HG03175 (cell line): ENCODE measurements around the gene LAMA3.
"Not testable (repeated sequence)": the region's sequence is repeated elsewhere in the genome, so short reads cannot be mapped to it uniquely, and the experiment has no call there.

Experiments
- ATAC-seq: cut with Tn5 transposase; IDR thresholded peaks from one replicate; pipeline ENCODE4 v1.9.1; 2021; ENCODE audit warnings: mild to moderate bottlenecking, moderate library complexity; ENCODE audit not compliant: unreplicated experiment

Gene LAMA3

DNA sequence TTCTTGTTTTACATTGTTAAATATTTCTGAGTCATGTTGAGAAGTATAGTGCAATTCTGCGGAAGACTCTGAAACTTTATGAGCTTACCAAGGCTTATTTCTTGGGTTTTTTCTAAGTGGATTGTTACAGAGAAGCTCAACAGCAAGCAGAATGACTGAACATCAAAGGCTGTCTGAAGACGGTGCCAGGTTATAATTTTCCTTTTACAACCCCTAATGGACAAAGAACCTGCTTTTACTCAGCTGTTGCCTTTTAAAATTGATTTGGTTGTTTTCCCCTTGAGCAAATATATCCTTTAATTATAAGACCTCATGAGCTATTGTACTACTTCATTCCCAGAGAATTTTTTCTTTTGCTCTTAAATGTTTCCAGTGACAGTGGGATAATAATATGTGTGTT lies 41.6 kb downstream of the LAMA3 start:
- ATAC-seq = no peak

DNA sequence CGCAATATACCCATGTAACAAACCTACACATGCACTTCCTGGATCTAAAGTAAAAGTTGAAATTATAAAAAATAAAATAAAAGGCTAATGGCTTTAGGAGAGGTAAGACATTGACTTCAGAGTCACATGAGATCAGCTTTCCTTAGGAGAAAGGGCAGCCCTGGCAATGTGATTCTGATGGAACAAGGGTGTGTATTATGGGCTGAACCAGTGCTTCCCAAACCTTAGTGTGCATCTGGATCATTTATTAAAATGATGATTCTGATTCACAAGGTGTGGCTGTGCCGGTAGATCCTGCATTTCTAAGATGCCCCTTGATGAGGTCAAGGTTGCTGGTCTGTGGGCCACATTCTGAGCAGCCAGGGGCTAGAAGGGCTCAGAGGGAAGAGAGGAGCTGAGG lies 42.6 kb downstream of the LAMA3 start:
- ATAC-seq = no peak

DNA sequence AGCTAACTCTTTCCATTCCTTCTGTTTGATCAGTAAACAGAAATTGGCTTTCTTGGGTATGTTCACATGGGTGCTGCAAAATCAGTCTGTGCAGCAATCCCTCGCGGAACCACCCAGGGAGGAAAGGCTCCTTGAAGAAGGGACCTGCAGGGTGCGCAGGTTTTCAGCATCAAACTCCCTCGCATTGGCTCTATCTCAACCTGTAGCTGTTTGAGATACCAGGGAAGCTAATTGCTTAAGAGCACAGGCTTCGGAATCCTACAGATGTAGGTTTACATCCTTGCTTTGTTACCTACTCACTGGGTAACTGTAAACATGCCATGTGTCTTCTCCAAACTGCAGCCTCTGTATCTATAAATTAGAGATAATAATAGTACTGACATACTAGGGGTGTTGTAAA lies 43.2 kb downstream of the LAMA3 start:
- no peak for ATAC-seq

DNA sequence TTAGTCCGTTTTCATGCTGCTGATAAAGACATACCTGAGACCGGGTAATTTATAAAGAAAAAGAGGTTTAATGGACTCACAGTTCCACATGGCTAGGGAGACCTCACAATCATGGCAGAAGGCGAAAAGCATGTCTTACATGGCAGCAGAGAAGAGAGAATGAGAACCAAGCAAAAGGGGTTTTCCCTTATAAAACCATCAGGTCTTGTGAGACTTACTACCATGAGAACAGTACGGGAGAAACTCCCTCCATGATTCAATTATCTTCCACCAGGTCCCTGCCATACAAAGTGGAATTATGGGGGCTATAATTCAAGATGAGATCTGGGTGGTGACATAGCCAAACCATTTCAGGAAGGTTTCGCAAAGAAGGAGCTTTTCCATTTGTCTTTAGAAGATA lies 44.0 kb downstream of the LAMA3 start:
- ATAC-seq = not testable (repeated sequence)

DNA sequence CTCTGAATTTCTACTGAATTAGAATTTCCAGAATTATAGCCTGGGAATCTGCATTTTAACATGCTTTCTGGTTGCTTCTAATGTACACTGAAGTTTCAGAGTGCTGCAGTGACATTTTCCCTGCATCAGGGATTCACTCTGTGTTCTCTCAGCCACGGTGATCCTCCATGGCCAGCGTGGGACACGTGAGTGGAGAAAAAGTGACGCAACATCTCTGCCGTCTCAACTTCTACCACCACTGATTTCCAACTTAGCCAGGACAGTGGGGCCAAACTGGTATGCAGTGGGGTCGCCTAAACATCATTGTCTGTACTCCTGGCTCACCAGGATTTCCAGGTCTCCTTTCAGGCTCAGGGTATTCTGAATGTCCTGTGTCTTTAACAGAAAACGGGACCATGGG lies 44.6 kb downstream of the LAMA3 start:
- ATAC-seq = no peak

DNA sequence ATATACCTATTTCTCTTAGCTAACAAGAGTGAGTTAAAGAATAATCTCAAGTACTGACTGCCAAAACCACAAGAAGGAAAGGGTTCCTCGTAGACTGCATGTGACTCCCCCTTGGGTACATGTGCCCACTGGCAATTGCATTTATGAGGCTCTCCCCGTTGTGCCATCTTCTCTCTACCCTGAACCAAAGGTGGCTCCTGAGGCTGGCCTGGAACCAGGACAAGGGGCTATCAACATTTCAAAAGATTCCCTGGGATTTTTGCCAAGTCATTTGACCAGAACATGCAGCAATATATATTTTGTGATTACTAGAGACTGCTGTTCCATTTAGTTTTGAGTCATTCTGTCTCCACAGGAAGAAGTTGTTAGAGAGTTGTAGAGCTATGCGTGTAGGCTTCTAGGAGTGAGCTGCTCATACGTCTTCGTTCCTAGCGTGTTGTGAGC lies 45.8 kb downstream of the LAMA3 start:
- ATAC-seq = peak; percentile 79

DNA sequence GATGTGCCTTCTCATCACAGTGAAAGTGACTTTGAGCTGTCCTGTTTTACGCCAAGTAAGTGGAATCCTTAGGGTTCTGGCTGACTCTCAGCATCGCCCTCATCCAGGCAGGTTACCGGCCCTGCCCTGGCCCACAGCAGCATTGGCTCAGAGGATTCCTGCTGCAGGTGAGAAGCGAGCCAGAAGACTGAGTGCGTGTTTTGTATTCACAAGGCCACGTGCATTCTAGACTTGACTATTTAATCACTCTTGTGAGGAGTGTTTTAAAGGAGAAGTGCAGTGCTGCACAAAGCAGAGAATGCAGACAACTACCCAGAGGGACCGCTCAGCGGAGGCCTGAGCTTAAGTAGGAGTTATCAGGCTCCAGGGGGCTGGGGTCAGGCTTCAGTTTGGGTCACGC lies 48.3 kb downstream of the LAMA3 start:
- no peak for ATAC-seq

DNA sequence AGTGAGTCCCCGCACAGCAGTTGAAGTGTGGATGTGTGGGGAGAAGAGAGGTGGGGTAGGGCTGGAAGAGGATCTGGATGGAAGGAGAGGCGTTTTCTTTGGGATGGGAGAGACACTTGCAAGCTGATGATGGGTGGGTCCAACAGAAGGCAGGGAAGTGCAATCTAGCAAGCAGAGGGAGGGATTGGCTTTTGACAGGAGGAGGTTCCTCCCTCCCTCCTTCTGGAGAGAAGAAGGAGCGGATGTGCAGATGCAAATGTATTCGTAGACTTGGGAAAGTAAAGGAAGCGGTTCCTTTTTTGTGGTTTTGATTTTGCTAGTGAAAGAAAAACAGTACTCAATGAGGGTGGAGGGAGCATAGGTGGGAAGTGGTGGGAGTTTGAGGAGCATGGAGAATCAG lies 48.9 kb downstream of the LAMA3 start:
- ATAC-seq = no peak

DNA sequence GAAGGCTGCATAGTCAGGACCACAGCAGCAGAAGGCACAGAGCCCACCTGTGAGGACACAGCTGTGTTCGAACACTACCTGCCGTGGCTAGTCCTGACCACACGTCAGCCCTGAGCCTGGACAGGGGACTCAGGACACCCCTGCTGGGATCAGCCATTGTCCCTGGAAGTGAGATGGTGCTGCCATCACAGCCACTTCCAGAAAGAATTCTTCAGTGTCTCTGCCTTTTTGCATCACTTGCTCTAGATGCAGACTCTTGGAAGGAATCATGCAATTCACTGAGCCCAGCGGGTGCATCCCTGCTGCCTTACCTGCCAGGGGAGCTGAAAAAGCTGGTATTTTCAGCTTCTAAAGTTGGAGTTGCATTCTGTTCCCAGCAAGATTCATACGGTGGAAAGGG lies 49.3 kb downstream of the LAMA3 start:
- no peak for ATAC-seq

DNA sequence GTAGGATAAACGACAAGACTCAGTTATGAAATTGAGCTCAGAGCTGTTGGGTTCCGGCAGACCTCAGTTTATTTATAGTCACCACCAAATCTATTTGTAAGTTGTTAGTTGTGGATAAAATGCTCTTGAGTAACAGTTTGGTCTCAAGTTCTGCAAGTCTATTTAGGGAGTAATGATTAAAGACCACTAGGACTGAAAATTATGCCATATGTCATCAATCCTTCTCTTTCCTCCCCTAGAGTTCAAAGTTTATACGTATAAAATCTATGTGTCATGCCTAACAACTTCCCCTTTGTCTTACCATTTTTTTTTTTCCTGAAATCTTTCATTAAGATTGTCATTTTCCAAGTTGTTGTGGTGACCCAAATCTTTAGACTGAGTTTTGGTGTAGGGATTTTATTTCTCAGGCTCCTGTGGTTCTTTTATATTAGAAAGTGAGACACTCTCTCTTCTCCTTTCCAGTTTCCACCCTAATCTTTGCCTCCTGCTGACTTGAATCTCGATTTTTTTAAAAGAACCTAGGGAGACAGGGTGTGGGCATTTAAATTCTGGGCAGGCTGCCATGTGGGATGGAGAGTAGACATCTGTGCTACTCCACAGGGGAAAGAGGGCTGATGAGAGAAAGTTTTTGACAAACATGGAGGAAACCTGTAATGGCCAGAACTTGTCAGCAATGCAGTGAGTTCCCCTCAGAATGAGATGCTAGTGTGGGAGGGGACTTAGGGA lies 51.0 kb downstream of the LAMA3 start:
- no peak for ATAC-seq

DNA sequence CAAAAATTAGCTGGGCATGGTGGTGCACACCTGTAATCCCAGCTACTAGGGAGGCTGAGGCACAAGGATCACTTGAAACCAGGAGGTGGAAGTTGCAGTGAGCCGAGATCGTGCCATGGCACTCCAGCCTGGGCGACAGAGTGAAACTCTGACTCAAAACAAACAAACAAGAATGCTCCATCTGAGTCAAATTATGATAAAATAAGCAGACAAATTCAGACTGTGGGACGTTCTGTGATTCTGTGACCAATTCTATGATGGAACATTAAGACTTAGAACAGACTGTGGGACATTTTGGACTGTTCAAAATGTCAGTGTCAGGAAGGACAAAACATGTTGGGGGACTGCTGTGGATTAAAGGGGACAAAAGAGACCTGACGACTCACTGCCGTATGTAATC lies 52.7 kb downstream of the LAMA3 start:
- ATAC-seq = not testable (repeated sequence)

DNA sequence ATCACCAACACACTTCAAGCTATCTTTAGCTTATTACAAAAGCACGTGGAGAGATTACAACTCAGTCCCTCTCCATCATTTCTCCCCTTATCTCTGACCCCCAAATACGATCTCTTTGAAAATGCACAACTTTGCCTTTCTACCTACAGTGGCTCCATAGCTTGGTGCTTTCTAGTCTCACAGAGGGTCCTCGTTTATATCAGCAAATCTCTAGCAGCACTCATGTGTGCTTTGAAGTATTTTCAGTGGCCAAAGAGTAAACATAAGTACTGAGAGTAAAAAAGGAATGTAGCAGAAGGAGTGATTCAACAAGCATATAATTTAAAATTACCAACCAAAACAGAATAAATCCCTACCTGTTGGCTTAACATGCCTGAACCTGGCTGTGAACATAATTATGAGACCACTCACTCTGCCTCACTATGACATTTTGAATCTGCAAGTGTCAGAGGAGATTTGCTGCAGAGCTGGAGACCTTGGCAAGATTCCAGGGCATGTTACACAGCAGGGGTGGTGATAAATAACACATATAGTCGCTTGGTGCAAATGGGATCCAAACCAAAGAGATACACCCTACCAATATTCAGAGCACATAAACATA lies 54.6 kb downstream of the LAMA3 start:
- ATAC-seq = no peak

DNA sequence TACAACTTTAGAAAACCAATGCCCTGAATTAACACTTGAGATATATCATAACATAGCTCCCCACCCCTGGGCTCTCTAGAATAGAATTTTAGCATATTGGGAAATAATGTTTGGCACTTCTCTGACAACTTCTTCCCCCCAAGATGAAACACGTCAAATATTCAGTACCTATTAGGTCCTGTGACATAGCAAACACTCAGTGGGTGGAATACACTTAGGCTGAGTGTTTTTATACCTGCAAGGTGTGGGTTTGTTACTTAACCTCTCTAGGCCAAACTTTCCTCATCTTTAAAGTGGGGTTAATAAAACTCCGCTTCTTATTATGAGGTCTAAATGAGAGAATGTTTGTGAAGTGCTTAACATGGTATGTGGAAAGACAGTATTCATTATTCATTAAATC lies 56.1 kb downstream of the LAMA3 start:
- ATAC-seq = no peak

DNA sequence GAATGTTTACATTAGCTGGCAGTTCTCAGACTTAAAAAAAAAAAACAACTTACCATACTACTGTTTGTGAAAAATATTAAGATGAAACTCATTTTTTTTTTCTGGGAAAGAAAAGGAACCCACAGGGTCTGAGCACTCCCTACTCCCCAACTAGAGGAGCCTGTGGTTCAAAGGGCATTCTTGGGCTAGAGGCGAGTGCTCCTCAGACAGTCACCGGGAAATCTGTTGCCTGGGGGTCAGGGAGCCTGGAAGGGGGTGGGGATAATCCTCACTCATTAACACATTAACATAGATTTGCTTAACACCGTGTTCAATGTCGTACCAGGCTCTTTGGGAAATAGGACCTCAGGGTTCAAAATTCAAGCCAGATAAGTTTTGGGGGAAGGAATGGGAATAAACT lies 57.6 kb downstream of the LAMA3 start:
- no peak for ATAC-seq

DNA sequence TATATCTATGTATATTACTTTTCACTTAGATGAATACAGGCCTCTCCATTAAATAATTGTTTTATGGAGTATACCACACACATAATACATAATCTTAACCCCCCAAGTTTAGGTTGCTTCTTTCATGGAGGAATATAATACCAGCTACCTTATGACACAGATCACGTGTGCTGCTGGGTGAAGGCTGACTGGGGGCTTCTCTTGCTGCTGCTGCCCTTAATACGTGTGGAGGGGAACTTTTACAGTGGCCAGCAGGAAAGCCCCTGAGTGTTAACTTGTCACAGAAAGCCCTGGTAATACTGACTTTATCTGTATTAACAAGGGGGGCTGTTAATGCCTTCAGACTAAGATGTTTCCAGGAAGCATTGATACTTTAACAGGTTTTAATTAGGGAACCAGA lies 63.1 kb downstream of the LAMA3 start:
- ATAC-seq = no peak

DNA sequence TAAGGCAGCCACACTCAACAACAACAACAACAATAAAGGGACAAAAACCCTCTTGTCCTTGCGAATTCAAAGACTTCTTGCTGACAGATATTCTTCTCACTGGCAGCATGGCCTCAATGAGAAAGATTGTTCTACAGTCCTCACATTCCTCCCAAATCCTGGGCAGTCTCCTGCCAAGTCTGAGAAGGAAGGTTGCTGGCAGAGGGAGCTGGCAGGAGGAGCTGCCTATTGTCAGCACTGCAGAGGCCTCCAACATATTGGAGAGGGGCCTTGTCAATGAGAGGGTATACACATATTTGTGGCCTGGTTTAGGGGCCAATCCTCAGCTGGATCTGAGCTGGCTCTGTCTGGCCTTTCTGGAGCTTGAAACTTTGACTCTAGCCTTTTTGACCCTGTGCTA lies 63.5 kb downstream of the LAMA3 start:
- ATAC-seq = no peak

DNA sequence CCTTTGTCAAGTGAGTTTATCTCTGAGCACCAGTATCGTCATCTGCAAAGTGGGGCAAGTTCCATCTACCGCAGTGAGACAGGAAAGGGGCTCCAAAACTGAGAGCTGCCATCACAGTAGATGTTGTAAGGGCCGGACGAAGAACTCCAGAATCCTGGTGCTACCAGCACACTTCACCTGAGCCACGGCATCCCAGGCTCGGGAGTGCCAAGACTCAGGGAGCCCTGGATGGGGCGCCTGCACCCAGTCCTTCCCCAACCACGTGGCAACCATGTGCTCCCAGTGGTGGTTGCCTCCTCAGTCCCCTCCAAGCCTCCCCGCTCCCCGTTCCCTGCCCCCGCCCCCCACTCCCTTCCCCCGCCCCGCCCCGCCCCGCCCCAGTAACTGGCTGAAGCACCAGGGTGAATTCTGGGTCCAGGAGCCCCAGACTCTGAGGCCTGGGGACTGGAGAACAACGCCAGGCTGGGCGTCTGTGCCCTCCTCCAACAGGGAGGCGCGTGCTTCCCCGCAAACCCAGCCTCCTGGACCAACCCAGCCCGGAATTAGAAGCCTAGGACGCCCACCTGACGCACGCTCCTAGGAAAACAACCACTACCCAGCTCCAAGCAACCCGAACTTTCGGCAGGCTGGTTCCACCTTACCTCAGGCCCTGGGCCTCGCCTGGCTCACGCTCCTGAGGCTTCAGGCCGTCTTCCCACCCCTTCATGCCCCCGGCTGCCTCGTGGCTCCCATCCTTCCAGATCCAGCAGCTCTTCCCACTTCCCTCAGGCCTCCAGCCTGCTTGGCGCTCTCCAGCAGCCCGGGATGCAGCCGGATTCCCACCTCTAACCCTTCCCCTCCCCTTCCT lies 67.6 kb downstream of the LAMA3 start:
- ATAC-seq = no peak

DNA sequence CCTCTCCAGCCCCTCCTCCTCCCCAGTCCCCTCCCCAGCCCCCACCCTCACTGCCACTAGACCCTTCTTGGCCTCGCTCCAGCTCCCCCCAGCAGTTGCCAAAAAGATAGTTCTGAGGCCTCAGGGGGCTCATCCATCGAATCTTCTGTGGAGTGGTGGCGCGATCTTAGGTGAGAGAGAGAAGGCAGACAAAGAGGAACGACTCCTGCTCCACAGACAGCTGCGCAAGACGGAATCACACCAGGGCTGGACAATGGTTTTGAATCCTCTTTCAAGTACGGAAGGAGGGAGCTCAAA lies 68.1 kb downstream of the LAMA3 start:
- ATAC-seq = no peak

DNA sequence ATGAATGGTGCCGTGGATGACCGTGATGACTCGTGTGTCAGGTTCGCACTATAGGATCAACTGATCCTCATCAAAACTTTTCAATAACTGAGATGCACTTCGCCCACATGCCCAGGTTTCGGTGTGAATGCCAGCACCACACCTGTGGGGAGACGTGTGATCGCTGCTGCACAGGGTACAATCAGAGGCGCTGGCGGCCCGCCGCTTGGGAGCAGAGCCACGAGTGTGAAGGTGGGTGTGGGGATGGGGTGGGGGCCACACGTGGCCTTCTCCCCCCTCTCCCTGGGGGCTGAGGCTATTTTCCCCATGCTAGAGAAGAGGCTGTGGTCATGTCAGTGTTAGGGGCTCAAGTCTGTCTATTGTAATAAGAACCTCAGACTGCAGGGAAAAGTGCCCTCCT lies 69.0 kb downstream of the LAMA3 start:
- ATAC-seq = no peak

DNA sequence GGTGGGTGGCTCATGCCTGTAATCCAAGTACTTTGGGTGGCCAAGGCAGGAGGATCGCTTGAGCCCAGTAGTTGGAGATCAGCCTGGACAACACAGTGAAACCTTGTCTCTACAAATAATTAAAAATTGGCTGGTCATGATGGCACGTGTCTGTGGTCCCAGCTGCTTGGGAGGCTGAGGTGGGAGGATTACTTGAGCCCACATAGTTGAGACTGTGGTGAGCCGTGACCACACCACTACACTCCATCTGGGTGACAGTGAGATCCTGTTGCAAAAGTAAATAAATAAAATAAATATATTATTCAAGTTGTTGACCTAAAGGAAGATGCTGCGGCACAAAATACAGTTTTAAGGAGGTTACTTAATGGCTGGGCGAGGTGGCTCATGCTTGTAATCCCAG lies 72.7 kb downstream of the LAMA3 start:
- ATAC-seq = no peak

DNA sequence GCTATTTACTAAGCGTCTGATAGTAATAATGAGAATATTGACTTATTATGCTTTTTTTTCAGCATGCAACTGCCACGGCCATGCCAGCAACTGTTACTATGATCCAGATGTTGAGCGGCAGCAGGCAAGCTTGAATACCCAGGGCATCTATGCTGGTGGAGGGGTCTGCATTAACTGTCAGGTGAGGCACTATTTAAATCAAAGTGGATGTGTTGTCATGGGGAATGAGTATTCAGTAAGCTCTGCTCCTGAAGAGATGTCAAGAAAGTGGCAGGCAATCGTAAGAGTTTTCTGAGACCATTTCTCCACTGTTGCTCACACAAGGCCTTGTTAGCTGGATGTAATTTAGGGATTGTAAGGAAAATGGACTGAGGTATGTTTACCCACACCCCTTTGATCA lies 74.1 kb downstream of the LAMA3 start:
- ATAC-seq = no peak

DNA sequence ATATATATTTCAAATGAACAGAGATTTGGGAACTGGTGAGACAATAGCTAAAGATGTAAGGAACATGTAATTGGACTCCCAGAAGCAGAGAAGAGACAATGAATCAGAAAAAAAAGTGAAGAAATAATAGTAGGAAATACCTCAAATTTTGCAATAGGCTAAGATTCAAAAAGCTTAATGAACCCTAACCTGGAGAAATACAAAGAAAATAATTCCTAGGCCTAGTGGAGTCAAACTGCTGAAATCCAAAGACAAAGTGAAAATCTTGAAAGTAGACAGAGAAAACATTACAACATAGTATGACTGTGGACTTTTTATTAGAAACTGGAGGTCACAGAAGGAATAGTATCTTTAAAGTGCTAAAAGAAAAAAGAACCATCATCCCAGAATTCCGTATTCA lies 76.7 kb downstream of the LAMA3 start:
- no peak for ATAC-seq
